ENCODE results near the gene RALGDS.
"Not testable (repeated sequence)": the region's sequence is repeated elsewhere in the genome, so short reads cannot be mapped to it uniquely, and the experiment has no call there.

The RALGDS gene

GRCh38 chr9:133064241-133065069 lies 56.6 kb downstream of the RALGDS start:
- DNase-seq = no peak

GRCh38 chr9:133063500-133064231 lies 57.4 kb downstream of the RALGDS start:
- no peak for DNase-seq

- DNase-seq = no peak
These were observed 57.9 kb downstream of the RALGDS start for GRCh38 chr9:133063159-133063499.

- peak; percentile 25 for DNase-seq
These were observed 58.5 kb downstream of the RALGDS start for GRCh38 chr9:133062569-133062968.

- DNase-seq = not testable (repeated sequence)
These were observed 59.3 kb downstream of the RALGDS start, which contains the start of gene CEL for GRCh38 chr9:133061764-133062145. Gene CEL, plus strand, starts transcription at chr9:133061981. Its CDS starts 22 bp downstream, at chr9:133062003.

- peak; percentile 12 for DNase-seq
These were observed 59.8 kb downstream of the RALGDS start for GRCh38 chr9:133061019-133061763.

- DNase-seq = no peak
These were observed 60.6 kb downstream of the RALGDS start for GRCh38 chr9:133060417-133060841.

- DNase-seq = no peak
These were observed 61.4 kb downstream of the RALGDS start for GRCh38 chr9:133059623-133060022.

- no peak for DNase-seq
These were observed 62.3 kb downstream of the RALGDS start for GRCh38 chr9:133058550-133059320.

GRCh38 chr9:133058071-133058470 lies 63.0 kb downstream of the RALGDS start:
- DNase-seq = no peak

- no peak for DNase-seq
These were observed 63.5 kb downstream of the RALGDS start for GRCh38 chr9:133057553-133057952.

GRCh38 chr9:133057006-133057405 lies 64.0 kb downstream of the RALGDS start:
- no peak for DNase-seq

- no peak for DNase-seq
These were observed 64.5 kb downstream of the RALGDS start for GRCh38 chr9:133056533-133056932.

- no peak for DNase-seq
These were observed 65.1 kb downstream of the RALGDS start for GRCh38 chr9:133055788-133056420.

GRCh38 chr9:133054966-133055365 lies 66.1 kb downstream of the RALGDS start:
- no peak for DNase-seq

- no peak for DNase-seq
These were observed 66.7 kb downstream of the RALGDS start for GRCh38 chr9:133054194-133054890.

- DNase-seq = no peak
These were observed 69.0 kb downstream of the RALGDS start for GRCh38 chr9:133051966-133052539.

GRCh38 chr9:133051281-133051900 lies 69.6 kb downstream of the RALGDS start:
- no peak for DNase-seq

GRCh38 chr9:133050781-133051180 lies 70.3 kb downstream of the RALGDS start:
- no peak for DNase-seq

- DNase-seq = no peak
These were observed 70.9 kb downstream of the RALGDS start for GRCh38 chr9:133050142-133050541.

GRCh38 chr9:133049043-133049442 lies 72.0 kb downstream of the RALGDS start:
- no peak for DNase-seq

Measured in NCI-H1694 (cell line).